ENCODE data around the gene ARHGEF10L.

The ARHGEF10L gene

DNA sequence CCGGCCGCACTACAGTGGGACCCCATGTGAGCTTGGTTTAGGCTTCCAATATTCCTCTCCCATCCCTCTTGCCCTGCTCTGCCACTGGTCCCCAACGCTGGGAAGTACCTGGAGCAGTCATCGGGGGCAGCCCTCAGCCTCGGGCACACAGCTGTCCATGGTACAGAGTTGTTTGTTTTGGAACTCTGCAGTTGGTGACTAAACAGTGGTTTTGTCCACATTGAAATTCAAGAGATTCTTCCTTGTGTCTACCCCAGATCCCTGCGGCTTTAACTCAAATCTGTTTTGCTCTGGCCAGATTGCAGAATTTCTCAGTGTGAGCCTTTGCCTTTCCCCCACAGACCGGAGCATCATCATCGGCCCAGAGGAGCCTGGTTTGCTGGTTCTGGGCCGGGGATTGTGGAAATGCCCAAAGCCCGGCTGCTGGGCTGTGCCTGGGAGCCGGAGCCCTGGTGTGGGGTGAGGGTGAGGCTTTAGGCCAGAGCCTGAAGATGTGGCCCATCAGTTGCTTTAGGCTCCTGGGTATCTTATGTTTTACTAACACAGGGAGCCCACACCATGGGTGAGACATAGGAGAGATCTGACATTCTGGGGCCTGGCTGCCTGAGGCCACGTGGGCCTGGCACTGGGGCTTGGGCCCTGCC is 93.2 kb downstream of the ARHGEF10L start:
- DNase-seq (ENCODE audit: low read depth in 2 of 2): no peak

DNA sequence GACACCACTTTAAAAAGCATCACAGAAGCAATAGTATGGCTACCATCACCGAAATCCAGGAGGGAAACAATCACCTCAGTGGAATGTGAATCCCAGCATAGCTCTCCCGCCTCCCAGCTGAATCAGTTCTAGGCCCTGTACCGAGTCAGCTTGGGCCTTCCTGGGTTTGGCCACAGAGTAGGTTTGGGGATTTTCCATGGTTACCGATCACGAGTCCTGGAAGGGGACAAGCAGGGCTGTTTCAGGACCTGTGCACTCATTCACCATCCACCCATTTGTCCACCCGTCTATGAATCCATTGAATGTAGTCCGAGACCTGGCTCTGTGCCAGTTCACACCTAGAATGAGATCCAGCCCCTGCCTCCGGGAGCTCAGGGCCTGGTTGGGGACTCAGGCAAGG is 94.2 kb downstream of the ARHGEF10L start:
- no peak for DNase-seq (ENCODE audit: low read depth in 2 of 2)

DNA sequence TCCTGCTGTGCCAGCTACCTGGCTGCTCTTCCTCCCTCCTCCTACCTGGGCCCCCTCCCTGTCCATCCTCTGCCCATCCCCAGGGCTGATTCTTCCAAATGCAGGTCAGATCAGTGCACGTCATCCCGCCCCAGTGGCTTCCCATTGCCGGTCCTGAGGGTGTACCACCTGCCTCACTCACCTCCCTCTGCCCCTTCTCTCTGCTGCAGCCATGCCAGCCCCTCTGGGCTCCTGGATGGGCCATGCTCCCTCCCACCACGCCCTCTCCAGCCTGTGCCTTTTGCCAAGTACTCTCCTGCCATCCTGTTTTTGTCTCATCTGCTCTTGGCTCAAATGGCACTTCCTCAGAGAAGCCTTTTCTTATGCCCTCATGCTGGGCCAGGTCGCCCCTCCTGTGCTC is 95.8 kb downstream of the ARHGEF10L start:
- no peak for DNase-seq (ENCODE audit: low read depth in 2 of 2)

DNA sequence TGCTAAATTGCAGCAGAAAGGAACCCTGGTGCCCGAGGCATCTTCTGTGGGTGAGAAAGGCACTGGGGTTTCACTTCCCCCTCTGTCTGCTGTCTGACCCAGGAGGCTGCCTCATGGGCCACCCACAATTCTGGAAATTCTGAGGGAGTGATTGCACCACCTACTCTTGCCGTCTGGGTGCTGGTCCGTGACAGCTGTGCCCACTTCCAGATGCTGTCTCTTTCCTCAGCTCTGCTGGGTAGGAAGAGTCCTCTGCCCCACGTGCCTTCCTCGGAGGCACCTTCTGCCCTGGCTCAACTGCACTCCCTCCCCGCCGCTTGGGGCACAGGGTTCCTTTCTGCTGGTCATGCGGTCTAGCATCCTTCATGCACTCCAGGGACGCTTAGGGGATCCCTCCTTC is 96.3 kb downstream of the ARHGEF10L start:
- DNase-seq (ENCODE audit: low read depth in 2 of 2): no peak

DNA sequence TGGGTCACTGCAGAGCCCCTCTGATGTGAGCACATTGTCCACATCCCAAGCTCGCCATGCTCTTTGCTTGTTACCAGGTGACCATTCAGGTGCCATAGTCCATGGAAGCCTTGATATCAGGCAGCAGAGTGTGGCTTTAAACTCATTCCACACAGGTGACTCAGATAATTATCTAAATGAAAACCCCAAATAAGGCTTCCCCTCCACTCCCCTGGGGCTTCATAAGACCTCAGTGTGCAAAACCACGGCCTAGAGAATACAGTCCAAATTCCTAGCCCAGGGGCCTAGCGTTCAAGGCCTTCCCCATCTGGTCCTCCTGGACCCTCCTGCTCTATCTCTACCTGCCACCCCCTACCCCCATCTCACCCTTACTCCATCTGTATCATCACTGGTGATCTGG is 97.1 kb downstream of the ARHGEF10L start:
- no peak for DNase-seq (ENCODE audit: low read depth in 2 of 2)

DNA sequence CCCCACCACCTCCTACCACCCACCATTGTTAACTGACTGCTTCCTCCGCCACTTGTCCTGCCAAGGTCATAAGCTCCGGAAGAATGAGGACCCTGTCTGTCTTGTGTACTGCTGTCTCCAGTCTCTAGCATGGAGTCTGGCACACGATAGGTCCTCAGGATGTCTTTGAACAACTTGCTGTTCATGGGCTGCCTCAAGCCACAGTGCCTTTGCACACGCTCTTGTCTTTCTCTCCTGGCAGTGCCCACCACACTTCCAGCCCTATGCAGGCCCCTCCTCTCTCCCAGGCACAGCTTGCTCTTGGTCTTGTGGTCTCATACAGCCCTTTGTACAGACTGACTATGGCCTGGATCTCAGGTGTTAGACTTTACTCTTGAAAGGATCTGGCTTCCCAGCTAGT is 97.6 kb downstream of the ARHGEF10L start:
- DNase-seq (ENCODE audit: low read depth in 2 of 2): no peak

DNA sequence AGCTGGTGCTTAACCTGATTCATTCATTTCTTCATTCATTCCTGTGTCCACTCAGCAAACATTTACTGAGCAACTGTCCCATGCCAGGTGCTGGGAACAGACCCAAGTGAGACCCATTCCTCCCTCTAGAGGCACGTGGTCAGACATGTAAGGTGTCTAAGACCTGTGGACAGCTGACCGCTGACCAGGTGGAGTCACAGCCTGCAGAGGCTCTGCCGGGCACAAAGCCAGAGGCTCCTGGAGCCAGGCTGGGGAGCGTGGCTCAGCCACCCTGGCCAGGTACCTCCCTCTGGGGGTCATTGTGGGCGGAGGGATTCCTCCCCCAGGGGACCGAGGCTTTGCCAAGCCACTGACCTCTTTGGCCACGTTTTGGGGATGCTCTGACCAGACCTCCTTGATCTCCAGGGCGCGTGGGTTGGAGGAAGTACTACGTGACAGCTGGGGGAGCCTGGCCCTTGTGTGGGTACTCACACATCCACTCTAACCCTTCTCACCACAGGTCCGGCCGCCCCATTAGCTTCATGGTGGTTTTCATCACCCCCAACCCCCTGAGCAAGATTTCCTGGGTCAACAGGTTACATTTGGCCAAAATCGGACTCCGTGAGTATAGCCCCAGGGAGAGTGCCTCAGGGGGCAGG is 100.3 kb downstream of the ARHGEF10L start:
- no peak for DNase-seq (ENCODE audit: low read depth in 2 of 2)

DNA sequence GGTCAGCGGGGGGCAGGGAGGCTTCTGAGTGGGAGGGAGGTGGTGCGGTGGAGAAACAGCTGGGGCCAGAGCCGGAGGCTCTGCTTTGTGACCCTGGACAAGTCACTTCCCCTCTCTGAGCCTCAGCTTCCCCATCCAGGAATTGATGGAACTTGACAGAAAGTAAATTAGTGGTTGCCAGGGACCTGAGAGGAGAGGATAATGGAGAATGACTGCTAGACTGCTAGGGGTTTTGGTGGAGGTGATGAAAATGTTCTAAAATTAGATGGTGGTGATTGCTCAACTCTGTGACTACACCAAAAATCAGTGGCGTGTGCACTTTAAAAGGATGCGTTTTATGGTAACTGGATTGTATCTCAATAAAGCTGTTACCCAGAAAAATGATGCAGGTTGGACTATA is 100.9 kb downstream of the ARHGEF10L start:
- DNase-seq (ENCODE audit: low read depth in 2 of 2): no peak

DNA sequence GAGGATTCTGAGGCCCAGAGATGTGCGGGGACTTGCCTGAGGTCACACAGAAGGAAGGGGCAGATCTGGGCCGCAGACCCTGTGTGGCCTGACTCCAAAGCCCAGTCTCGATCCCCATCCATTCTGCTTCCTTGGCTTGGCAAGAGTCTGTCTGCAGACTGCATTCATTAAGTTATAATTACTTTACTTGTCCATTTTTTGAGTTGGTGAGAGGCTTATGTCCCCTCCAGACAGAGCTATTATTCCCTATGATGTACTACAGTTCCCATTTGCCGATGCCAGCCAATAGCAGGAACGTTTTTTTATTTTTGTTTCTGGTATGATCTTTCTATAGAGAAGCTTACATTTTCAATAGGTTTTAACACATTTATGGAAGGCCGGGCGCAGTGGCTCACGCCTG is 101.5 kb downstream of the ARHGEF10L start:
- no peak for DNase-seq (ENCODE audit: low read depth in 2 of 2)

DNA sequence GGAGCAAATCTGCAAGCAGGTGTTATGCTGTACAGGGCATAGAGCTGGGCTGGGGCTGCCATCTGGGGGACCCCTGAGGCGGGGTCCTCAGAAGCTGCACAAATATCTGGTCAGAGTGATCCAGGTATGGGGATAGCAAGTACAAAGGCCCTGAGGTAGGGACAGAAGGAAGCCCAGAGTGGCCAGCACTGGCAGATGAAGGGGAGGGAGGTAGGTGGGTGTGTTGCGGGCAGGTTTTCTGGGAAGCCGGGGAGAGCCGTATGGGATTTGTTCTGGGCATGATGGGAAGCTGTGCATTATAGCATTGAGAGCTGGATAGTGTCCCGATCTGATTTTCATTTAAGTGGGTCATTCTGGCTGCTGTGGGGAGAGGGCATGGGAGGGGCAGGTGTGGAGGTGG is 102.7 kb downstream of the ARHGEF10L start:
- no peak for DNase-seq (ENCODE audit: low read depth in 2 of 2)

DNA sequence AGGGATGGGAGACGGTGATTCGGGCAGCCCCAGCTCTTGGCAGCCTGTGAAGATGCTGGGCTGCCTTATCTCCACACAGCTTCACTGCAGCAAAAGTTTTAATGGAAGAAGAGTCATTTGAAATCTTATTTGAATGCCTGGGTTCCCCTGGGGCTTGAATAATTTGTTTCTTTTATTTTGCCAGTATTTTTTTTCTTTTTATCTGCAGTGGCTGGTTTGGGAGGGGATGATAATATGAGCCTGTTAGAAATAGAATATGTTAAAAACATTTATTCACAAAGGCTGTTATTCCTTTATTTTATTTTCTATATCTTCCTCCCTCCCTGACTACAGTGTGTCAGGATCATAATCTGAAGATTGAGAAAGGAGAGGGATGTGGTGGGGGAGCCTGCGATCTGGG is 103.4 kb downstream of the ARHGEF10L start:
- no peak for DNase-seq (ENCODE audit: low read depth in 2 of 2)

DNA sequence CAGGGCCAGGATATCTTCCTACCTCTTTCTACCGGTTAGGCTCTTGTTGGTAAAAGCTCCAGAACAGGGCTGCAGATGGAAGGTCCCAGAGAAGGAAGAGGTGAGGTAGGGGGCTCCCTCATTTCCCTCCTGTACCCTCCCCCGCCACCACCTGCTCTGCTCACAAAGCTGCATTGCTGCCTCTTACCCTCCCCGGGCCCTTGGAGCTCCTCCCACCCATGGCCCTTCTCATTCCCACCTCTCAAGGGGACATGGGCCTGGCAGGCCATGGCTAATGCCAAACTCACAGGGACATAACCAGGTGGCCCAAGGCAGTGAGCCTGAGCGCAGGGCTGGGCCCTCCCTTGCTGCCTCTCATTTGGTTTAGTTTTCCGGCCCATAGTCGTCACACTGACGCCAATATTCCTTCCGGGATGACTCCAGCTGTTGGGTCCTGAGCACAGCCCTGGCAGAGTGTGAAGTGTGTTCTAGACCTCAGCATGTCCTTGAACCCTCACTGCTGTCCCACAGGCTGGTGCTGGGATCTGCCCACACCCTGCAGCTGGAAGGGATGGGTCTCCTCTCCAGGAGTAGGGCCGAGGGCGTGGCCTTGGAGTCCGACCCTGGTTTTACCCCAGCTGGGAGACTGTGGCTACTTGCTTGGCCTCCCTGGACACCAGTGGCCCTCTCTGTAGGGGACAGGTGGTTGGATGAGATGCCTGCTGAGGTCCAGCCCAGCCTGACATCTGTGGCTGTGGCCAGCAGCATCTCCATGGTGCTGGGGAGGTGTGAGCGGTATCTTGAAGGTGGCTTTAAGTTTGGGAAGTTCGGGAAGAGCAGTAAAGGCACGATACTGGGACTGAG is 104.6 kb downstream of the ARHGEF10L start:
- DNase-seq (ENCODE audit: low read depth in 2 of 2): no peak

DNA sequence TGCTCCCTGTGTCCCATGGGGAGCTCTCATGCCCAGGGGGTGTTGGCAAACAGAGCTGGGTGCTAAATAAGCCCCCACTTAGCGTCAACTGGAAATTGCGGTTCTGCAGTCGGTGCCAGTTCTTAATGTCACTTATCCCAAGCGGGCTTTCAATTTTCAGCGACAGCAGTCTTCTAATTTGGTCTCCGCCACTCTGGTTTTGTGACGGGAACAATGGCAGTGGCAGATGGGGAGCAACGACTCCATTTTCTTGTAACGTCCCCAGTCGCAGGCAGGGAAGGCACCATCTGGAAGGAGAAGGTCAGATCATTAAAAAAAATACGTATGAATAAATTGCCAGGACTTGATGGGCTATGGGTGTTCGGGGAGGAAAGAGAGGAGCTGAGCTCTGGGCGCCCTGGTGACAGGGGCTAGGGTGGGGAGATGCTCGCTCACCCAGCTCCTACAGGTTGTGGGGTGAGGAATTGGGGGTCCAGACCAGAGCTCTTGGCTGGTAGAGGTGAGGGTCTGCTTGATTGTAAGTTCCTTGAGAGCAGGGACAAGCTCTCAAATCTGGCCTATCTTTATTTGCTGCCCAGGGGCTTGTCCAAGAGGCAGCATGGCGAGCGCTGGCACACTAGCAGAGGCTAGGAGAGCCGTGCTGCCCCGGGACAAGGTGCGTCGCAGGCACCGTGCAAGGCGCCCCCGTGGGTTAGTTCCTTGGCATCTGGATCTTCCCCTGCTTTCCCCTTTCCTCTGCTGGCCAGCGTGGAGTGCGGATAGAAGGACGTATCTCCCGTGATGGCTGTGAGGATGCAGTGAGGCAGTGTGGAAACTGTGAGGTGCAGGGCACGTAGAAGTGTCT is 105.8 kb downstream of the ARHGEF10L start:
- DNase-seq (ENCODE audit: low read depth in 2 of 2): no peak

DNA sequence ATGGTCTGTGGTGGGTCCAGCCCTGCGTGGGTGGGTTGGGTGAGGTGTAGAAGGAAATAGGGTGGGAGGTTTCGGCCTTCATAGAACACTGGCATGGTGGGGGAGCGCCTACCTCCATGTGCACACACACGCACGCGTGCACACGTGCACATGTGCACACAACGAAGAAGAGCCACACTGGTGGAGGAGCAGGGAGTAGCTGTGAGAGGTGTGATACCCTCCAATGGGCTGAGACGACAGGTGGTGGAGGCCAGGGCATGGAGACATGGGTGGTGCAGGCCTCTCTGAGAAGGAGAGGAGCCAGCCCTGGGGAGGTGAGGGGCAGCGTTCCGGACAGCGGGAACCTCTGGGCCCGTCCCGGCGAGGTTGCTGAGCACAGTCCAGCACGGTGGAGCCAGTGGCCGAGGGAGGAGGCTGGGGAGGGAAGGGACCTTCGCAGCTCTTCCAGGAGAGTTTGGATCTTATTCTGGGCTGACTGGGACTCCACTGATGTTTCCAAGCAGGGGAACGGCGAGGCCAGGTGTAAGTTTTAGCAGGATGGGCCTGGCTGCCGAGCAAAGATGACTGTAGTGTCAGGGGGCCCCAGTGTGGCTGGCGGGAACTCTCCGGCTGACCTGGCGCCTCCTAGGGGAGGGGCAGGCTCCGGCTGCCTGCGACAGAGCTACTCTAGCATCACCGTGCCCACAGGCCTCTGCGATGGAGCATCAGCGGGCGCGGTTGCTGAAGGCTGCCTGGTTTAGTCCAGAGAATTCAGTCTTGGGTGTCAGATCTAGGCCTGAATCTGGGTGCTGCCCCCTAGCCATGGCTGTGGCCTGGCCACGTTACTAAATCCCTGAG is 107.2 kb downstream of the ARHGEF10L start:
- no peak for DNase-seq (ENCODE audit: low read depth in 2 of 2)

DNA sequence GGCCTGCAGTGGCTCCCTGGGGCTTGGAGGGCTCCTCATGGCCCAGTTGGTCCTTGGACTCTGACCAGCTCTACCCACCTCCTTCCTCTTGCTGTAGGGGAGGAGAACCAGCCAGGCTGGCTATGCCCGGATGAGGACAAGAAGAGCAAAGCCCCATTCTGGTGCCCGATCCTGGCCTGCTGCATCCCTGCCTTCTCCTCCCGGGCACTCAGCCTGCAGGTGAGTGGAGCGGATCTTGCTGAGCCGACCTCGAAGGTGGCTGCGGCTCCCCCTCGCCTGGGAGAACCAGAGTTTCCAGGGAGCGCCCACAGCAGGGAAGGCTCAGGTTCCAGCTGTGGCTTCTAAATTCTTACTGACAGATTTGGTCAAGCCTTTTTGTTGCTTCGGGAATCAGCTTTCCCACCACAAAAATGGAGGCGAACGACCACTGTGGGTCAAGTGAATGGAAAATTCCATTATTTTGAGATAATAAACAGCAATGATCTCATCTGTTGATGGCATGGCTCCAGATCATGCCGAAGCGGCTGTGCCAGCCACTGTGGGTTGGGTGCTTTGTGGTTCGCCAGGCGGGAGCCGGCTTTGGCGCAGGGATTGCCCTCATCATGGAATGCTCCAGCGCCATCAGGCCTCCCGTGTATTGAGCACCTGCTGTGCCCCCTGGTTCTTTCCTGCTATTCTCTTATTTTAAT is 109.1 kb downstream of the ARHGEF10L start:
- DNase-seq (ENCODE audit: low read depth in 2 of 2): no peak

DNA sequence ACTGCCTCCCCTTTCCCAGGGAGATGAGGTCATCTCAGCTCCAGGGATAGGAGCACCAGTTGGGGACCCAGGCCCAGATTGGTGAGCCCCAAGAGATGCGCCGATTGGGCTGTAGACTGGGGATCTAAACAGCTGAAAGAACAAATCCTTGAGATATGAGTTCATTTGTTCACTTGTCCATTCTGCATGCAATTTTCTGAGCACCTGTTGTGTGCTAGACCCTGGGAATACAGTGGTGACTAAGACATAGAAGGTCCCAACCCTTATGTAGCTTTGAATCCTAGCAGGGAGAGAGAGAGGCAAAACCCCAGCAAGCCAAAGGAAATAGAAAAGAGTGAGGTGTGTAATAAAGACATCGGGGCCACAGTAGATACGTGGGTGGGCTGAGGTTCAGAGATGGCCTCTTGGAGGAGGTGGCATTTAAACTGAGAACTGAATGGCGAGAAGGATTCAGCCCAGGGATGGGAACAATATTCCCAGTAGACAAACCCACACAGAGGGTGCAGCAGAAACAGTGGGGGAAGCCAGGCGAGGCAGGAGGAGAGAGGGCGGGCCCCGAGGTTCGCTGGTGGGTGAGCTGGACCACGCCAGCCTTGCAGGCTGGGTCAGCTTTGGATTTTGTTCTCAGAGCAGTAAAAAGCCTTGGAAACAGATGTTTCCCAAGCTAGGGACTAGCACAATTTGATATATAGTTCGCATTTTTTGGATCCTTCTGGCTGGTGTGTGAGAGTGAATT is 110.0 kb downstream of the ARHGEF10L start:
- DNase-seq (ENCODE audit: low read depth in 2 of 2): no peak

DNA sequence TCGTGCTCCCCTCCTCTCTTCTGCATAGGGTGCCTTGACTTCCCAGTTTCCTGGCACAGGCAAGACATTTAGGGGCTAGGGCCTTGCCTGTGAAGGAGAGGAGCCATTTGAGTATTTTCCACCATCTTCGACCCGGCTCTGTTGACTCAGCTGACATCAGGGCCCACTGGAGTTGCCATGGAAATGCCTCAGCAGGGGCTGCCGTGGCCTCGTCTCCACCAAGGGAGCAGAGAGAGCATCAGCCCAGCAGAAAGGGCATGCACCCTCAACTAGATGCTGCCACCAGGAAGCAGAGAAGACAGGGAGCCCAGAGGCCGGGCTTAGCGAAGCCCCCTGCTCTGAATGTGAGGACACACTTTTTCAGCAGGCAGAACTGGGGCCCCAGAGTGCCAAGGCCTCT is 113.8 kb downstream of the ARHGEF10L start:
- no peak for DNase-seq (ENCODE audit: low read depth in 2 of 2)

DNA sequence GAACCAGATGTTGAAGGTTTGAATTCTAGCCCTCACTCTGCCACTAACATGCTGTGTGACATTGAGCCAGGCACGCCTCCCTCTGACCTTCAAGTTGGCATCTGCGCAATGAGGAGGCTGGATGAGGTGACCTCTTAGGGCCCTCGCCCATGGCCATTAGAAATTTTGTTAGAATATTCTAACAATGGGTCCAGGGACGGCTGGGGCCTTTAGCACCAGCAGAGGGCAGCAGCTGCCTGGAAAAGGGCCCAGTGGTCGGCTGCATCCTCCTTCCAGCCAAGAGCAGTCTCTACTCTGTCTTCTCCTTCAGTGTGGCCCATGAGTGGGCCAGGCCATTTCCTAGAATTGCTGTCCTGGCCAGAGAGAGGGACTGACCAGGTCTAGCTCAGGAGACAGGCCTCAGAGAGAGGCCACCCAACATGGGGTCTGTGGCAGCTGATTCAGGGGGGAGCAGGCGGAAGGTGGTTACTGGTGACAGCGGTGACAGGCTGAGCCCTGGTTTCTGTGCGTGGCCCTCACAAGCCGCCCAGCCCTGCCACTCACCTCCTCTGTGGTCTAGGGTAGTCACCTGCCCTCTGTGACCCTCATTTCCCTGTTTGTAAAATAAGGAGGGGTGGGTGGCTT is 114.3 kb downstream of the ARHGEF10L start:
- no peak for DNase-seq (ENCODE audit: low read depth in 2 of 2)

DNA sequence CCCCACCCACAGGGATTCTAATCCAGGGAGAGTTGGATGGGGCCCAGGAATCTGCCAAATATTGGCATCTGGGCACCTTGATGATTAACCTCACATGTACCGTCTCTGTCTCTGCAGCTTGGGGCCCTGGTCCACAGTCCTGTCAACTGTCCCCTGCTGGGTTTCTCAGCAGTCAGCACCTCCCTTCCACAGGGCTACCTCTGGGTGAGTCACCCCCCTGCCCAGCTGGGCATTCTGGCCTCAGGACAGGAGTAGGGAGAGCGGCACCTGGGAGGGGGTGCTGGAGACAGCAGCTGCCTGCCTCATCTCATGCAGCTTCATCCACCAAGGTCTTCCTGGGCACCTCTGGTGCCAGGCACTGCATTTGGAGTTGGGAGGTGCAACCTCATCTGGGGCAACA is 115.0 kb downstream of the ARHGEF10L start:
- DNase-seq (ENCODE audit: low read depth in 2 of 2): no peak
